ENCODE data around the gene PLSCR5.

PLSCR5 gene

GRCh38 chr3:146555311-146555710 lies 49.8 kb downstream of the PLSCR5 start:
- no peak overlapping the region for H3K4me3 ChIP-seq (ENCODE audit: low read depth, low read length)
- no peak for DNase-seq (ENCODE audit: low read depth, low spot score)
- ChIA-PET CTCF (no interaction called here), POLR2A (no interaction called here)
- TF ChIP-seq CTCF (IDR thresholded peaks at IDR 0.05; ENCODE audit: insufficient read depth, low read length, missing control alignments): no peak

- POLR2A ChIA-PET: no interaction called here
- no peak for DNase-seq (ENCODE audit: low read depth, low spot score)
- no peak overlapping the region for H3K4me3 ChIP-seq (ENCODE audit: low read depth, low read length)
- no peak for TF ChIP-seq CTCF (IDR thresholded peaks at IDR 0.05; ENCODE audit: insufficient read depth, low read length, missing control alignments)
- CTCF ChIA-PET: interaction anchor here (1.4 kb wide), 1 partner anchor 35 kb away, joined by 3 read pairs; no protein-coding TSS in a partner anchor
Observed at GRCh38 chr3:146554151-146554760, 50.9 kb downstream of the PLSCR5 start.

GRCh38 chr3:146550743-146551510 lies 54.2 kb downstream of the PLSCR5 start:
- CTCF ChIA-PET: interaction anchor here (1.6 kb wide), 1 partner anchor 10 kb away, joined by 4 read pairs; no protein-coding TSS in a partner anchor
- DNase-seq (ENCODE audit: low read depth, low spot score): peak; percentile 72

GRCh38 chr3:146550070-146550615 lies 55.0 kb downstream of the PLSCR5 start:
- no peak overlapping the region for H3K4me3 ChIP-seq (ENCODE audit: low read depth, low read length)
- DNase-seq (ENCODE audit: low read depth, low spot score): no peak
- no peak for TF ChIP-seq CTCF (IDR thresholded peaks at IDR 0.05; ENCODE audit: insufficient read depth, low read length, missing control alignments)
- POLR2A ChIA-PET: no interaction called here
- CTCF ChIA-PET: no interaction called here

More at GRCh38 chr3:146550743-146551510, 54.2 kb downstream of the PLSCR5 start:
- TF ChIP-seq CTCF (IDR thresholded peaks at IDR 0.05; ENCODE audit: insufficient read depth, low read length, missing control alignments): no peak
- POLR2A ChIA-PET: no interaction called here
- no peak overlapping the region for H3K4me3 ChIP-seq (ENCODE audit: low read depth, low read length)

- H3K4me3 ChIP-seq (ENCODE audit: low read depth, low read length): no peak overlapping the region
- TF ChIP-seq CTCF (IDR thresholded peaks at IDR 0.05; ENCODE audit: insufficient read depth, low read length, missing control alignments): no peak
- CTCF ChIA-PET: no interaction called here
- DNase-seq (ENCODE audit: low read depth, low spot score): no peak
- POLR2A ChIA-PET: no interaction called here
Observed at GRCh38 chr3:146547235-146547835, 57.8 kb downstream of the PLSCR5 start.
